Endothelial cell of umbilical vein (primary cell): ENCODE measurements around the gene KCNQ1OT1. TPM values are rescaled to one million over a fixed set of nuclear protein-coding genes. Genes with fewer than 3 reads are reported as not detected.

ENCODE experiments used
- BruUV-seq: library from RNA; stranded (reverse); fragments of 400-500 nt; replicated peaks from 2 replicates; lab custom pipeline; 2021; lab: Mats Ljungman, UMichigan
- CTCF ChIA-PET: fragments of 300-600, 350-600 bp; sonication (Branson Sonifier 250); formaldehyde crosslinking; loops from one replicate; lab custom pipeline; 2021; ENCODE audit warnings: antibody characterized with exemption, inconsistent platforms; lab: Charles Lee
- POLR2A ChIA-PET: fragments of 300-600, 350-600 bp; sonication (Branson Sonifier 250); formaldehyde crosslinking; loops from one replicate; lab custom pipeline; 2021; ENCODE audit warnings: antibody characterized with exemption, inconsistent platforms; lab: Charles Lee
- DNase-seq: peaks from one replicate; pipeline ENCODE4 v3.0.0-alpha.2; 2011; ENCODE audit warnings: low read depth, low spot score
- FAIRE-seq: peaks from 2 replicates; lab custom pipeline; 2011; peaks lifted over from hg19 to GRCh38; lab: Jason Lieb, UNC
- H2AFZ ChIP-seq: 2 replicates; pipeline ENCODE4 v1.6.0; 2012; ENCODE audit warnings: low read depth, low read length, control low read depth, inconsistent platforms
- H3K27ac ChIP-seq: 2 replicates; pipeline ENCODE4 v1.5.1; 2011; ENCODE audit warnings: low read depth, mild to moderate bottlenecking, control low read depth, low read length, moderate library complexity; ENCODE audit not compliant: insufficient read depth
- H3K27me3 ChIP-seq, 2 experiments: 2 replicates each; pipeline versions ENCODE4 v1.6.0 to v1.6.1; 2011; ENCODE audit warnings: low read length in 2 of 2, mixed read lengths in 1 of 2; ENCODE audit not compliant: control insufficient read depth in 2 of 2, insufficient read depth in 2 of 2
- H3K36me3 ChIP-seq, 2 experiments: 2 replicates in 1 of 2; 3 replicates in 1 of 2; pipeline ENCODE4 v1.5.1; 2011; ENCODE audit warnings: low read length in 2 of 2, mild to moderate bottlenecking in 1 of 2, moderate library complexity in 1 of 2; ENCODE audit not compliant: control insufficient read depth in 2 of 2, insufficient read depth in 2 of 2; ENCODE audit errors: extremely low read depth in 1 of 2
- H3K4me1 ChIP-seq: 3 replicates; pipeline ENCODE4 v1.5.1; 2011; ENCODE audit warnings: mild to moderate bottlenecking, low read length; ENCODE audit not compliant: control insufficient read depth, insufficient read depth; ENCODE audit errors: extremely low read depth
- H3K4me2 ChIP-seq: 2 replicates; pipeline ENCODE4 v1.6.1; 2011; ENCODE audit warnings: low read length, control low read depth, mixed read lengths; ENCODE audit not compliant: insufficient read depth
- H3K4me3 ChIP-seq, 3 experiments: fragments of 200-600 bp in 1 of 3; sonication (generic), shearing (Covaris generic) in 1 of 3; replicated peaks in 1 of 3; 2 replicates each; pipeline ENCODE4 v1.5.1; 2011 to 2016; ENCODE audit warnings: control low read depth in 3 of 3, low read length in 3 of 3, mild to moderate bottlenecking in 2 of 3, inconsistent platforms in 1 of 3, low read depth in 1 of 3, moderate library complexity in 1 of 3; ENCODE audit not compliant: insufficient read depth in 1 of 3
- H3K79me2 ChIP-seq: 2 replicates; pipeline ENCODE4 v1.6.0; 2012; ENCODE audit warnings: low read length, inconsistent platforms; ENCODE audit not compliant: control insufficient read depth, insufficient read depth
- H3K9ac ChIP-seq: replicated peaks from 2 replicates; pipeline ENCODE3; 2011; ENCODE audit warnings: low read length, control low read depth; ENCODE audit not compliant: insufficient read depth; ENCODE audit errors: extremely low read depth
- H3K9me1 ChIP-seq: replicated peaks from 3 replicates; pipeline ENCODE4 v1.6.0; 2011; ENCODE audit warnings: mild to moderate bottlenecking, low read length; ENCODE audit not compliant: control insufficient read depth, insufficient read depth; ENCODE audit errors: extremely low read depth
- H3K9me3 ChIP-seq: replicated peaks from 2 replicates; pipeline ENCODE4 v1.5.1; 2012; ENCODE audit warnings: low read length, inconsistent platforms; ENCODE audit not compliant: control insufficient read depth, insufficient read depth
- H4K20me1 ChIP-seq: replicated peaks from 2 replicates; pipeline ENCODE3; 2011; ENCODE audit warnings: mild to moderate bottlenecking, low read length; ENCODE audit not compliant: control insufficient read depth, insufficient read depth; ENCODE audit errors: extremely low read depth
- EZH2 ChIP-seq: IDR thresholded peaks from 2 replicates; pipeline ENCODE4 v1.6.1; 2012; ENCODE audit warnings: borderline replicate concordance, low read depth, mild to moderate bottlenecking, moderate library complexity, low read length, inconsistent platforms; ENCODE audit not compliant: severe bottlenecking
- FOS ChIP-seq: IDR thresholded peaks from 2 replicates; pipeline ENCODE4 v1.6.1; 2011; ENCODE audit warnings: mild to moderate bottlenecking, low read length, moderate library complexity, borderline replicate concordance; ENCODE audit not compliant: insufficient read depth
- GATA2 ChIP-seq: IDR thresholded peaks from 2 replicates; pipeline ENCODE4 v1.7.0; 2011; ENCODE audit warnings: low read depth, mild to moderate bottlenecking, moderate library complexity, mixed read lengths, low read length; ENCODE audit not compliant: insufficient read length, insufficient read depth
- JUN ChIP-seq: IDR thresholded peaks from 2 replicates; pipeline ENCODE4 v1.6.1; 2011; ENCODE audit warnings: borderline replicate concordance, low read depth; ENCODE audit not compliant: insufficient read length, insufficient read depth
- MYC ChIP-seq: IDR thresholded peaks from one replicate; pipeline ENCODE4 v1.6.1; 2011; ENCODE audit warnings: mild to moderate bottlenecking, low read depth, low read length
- POLR2A ChIP-seq: IDR thresholded peaks from 2 replicates; pipeline ENCODE4 v1.6.1; 2012; ENCODE audit warnings: low read depth, mild to moderate bottlenecking, control low read depth, low read length
- POLR2AphosphoS5 ChIP-seq: IDR thresholded peaks from 2 replicates; pipeline ENCODE4 v1.6.1; 2012; ENCODE audit warnings: low read depth, mild to moderate bottlenecking, control low read depth, low read length, moderate library complexity; ENCODE audit not compliant: insufficient read depth
- dilution Hi-C: fragments of 300-500 bp; cut with MboI; formaldehyde crosslinking; loops from one replicate; pipeline ENCODE4 v1.15.0; 2019; ENCODE audit warnings: low sequenced_read_pairs; ENCODE audit not compliant: extremely low pct_ligation_motif_present
- intact Hi-C: fragments of 100-400 bp; cut with micrococcal nuclease; formaldehyde crosslinking; loops from one replicate; pipeline ENCODE4 v1.10.0; 2022
- polyA plus RNA-seq, 4 experiments: library from polyadenylated mRNA; depleted of rRNA in 3 of 4; stranded (reverse) in 3 of 4; unstranded in 1 of 4; fragments of >200 nt; gene quantifications; 2 replicates each; pipeline versions ENCODE4 v1.2.1 to v1.2.3, GENCODE V29; 2011 to 2012; ENCODE audit warnings: missing spikeins in 1 of 4
- total RNA-seq: library from RNA; stranded (reverse); gene quantifications from 2 replicates; pipeline ENCODE4 v1.2.3, GENCODE V29; 2021
- TF ChIP-seq, protein P1 (sequence below): IDR thresholded peaks from 2 replicates; pipeline ENCODE4 v1.6.1; 2011; ENCODE audit not compliant: insufficient read depth, insufficient read length
- TF ChIP-seq, protein P2 (sequence below), 2 donors: IDR thresholded peaks; 1 replicate in 1 of 2; 2 replicates in 1 of 2; pipeline ENCODE4 v1.5.1; 2011; ENCODE audit warnings: low read length in 2 of 2, mild to moderate bottlenecking in 2 of 2, moderate library complexity in 2 of 2, control low read depth in 1 of 2, inconsistent platforms in 1 of 2, low read depth in 1 of 2; ENCODE audit not compliant: insufficient read depth in 1 of 2; ENCODE audit errors: extremely low read depth in 1 of 2

KCNQ1OT1 gene
- total and polyA plus RNA-seq, 2 donors (not counting 3 experiments of a cell fraction or from before 2014, with no cell fraction given): 0.11 to 1.8 TPM

DNA sequence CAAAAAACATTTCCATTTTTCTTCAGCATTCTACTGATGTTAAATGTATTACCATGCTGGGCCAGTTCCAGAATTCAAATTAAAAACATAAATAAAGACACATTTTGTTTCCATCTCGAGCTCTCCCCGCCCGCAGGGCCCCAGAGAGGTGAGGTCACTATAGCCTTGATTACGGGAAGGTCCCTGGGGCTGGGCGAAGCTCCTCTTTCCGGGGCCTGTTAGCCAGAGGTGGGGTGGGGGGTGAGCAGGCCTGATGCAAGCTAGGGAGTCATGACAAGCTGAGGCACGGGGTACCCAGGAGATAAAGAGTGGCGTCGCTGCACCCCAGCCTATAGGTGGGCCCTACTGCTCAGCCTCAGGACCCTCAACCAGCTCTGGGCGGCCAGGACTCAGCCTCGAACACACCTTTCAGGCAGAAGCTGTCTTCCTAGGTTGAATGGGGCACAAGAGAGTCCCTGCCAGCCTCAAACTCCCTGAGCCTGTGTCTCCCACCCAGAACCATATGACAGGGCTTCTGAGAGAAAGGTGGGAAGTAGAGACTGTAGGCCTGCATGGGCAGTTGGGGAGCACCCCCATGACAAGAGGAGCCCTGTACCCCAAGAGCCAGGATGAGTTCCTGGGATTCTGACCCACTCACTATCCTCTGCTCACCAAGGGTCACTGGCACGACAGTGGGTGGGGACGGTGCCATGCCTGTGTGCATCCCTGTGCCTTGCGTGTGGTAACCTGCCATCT lies 34.8 kb downstream of the KCNQ1OT1 start:
- Histone ChIP-seq H4K20me1 (no peaks in the 10 kb centered on the region), H3K36me3 (no peaks in the 10 kb centered on the region), H3K27me3 (no peaks in the 10 kb centered on the region), H2AFZ (no peak overlapping the region), H3K9me1 (no peaks in the 10 kb centered on the region), H3K4me1 (no peaks in the 10 kb centered on the region), H3K79me2 (no peaks in the 10 kb centered on the region), H3K4me3 (no peak overlapping the region), H3K9me3 (peaks cover 4% of the 10 kb centered on the region), H3K27ac (no peak overlapping the region), H3K9ac (no peak overlapping the region), H3K4me2 (no peak overlapping the region)
- ChIA-PET CTCF (no interaction called here), POLR2A (no interaction called here)
- no peak for FAIRE-seq
- dilution Hi-C loops (no loop called here), intact Hi-C loops (no loop called here)
- no TSS peak for BruUV-seq
- TF ChIP-seq JUN (no peak), FOS (no peak), GATA2 (no peak), EZH2 (no peak), POLR2AphosphoS5 (no peak), MYC (no peak), POLR2A (no peak)
- TF ChIP-seq, protein P1, sequence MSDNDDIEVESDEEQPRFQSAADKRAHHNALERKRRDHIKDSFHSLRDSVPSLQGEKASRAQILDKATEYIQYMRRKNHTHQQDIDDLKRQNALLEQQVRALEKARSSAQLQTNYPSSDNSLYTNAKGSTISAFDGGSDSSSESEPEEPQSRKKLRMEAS: no peak
- TF ChIP-seq, protein P2, sequence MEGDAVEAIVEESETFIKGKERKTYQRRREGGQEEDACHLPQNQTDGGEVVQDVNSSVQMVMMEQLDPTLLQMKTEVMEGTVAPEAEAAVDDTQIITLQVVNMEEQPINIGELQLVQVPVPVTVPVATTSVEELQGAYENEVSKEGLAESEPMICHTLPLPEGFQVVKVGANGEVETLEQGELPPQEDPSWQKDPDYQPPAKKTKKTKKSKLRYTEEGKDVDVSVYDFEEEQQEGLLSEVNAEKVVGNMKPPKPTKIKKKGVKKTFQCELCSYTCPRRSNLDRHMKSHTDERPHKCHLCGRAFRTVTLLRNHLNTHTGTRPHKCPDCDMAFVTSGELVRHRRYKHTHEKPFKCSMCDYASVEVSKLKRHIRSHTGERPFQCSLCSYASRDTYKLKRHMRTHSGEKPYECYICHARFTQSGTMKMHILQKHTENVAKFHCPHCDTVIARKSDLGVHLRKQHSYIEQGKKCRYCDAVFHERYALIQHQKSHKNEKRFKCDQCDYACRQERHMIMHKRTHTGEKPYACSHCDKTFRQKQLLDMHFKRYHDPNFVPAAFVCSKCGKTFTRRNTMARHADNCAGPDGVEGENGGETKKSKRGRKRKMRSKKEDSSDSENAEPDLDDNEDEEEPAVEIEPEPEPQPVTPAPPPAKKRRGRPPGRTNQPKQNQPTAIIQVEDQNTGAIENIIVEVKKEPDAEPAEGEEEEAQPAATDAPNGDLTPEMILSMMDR (IDR thresholded peaks at IDR 0.05; ENCODE audit: extremely low read depth in 1 of 2, insufficient read depth in 1 of 2, low read depth in 1 of 2, low read length in 2 of 2): no peak
- DNase-seq: no peak
